ENCODE data around the gene FMOD. TPM values are rescaled to one million over a fixed set of nuclear protein-coding genes. Genes with fewer than 3 reads are reported as not detected.

Gene FMOD
- polyA plus RNA-seq, 3 donors: not detected

DNA sequence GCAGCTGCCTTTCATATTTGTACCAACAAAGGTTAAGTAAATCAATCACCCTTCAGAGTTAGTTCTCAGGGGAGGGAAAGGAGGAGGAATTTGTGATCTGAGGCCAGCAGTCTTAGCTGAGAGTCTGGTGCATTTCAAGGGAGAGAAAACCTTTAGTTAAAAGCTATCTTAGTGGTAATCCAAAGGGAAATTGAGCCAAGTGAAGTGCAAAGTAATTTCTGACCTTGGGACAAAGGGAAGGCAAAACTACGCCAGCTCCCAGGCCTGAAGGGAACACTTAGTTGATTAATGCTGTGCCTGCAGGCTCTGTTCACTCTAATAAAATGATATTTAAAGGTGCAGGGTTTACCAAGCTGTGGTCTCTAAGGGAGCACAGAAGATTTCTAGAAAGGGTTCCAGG, 23.1 kb upstream of the FMOD start:
- no peak for DNase-seq
- TF ChIP-seq, protein P1, sequence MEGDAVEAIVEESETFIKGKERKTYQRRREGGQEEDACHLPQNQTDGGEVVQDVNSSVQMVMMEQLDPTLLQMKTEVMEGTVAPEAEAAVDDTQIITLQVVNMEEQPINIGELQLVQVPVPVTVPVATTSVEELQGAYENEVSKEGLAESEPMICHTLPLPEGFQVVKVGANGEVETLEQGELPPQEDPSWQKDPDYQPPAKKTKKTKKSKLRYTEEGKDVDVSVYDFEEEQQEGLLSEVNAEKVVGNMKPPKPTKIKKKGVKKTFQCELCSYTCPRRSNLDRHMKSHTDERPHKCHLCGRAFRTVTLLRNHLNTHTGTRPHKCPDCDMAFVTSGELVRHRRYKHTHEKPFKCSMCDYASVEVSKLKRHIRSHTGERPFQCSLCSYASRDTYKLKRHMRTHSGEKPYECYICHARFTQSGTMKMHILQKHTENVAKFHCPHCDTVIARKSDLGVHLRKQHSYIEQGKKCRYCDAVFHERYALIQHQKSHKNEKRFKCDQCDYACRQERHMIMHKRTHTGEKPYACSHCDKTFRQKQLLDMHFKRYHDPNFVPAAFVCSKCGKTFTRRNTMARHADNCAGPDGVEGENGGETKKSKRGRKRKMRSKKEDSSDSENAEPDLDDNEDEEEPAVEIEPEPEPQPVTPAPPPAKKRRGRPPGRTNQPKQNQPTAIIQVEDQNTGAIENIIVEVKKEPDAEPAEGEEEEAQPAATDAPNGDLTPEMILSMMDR (IDR thresholded peaks at IDR 0.05): no peak
- Histone ChIP-seq H3K4me3 (replicated peaks in 1 of 3; ENCODE audit: low read depth in 2 of 3, low read length in 3 of 3) (no peak overlapping the region), H4K20me1 (ENCODE audit: insufficient read depth, low read length) (no peaks in the 10 kb centered on the region), H3K9me3 (replicated peaks in 1 of 2; ENCODE audit: control insufficient read depth in 1 of 2, insufficient read depth in 1 of 2, low read length in 2 of 2) (no peaks in the 10 kb centered on the region), H3K79me2 (ENCODE audit: insufficient read depth, low read length) (no peaks in the 10 kb centered on the region), H3K4me1 (ENCODE audit: control insufficient read depth in 1 of 2, insufficient read depth in 2 of 2, low read length in 2 of 2) (peaks cover 16 to 22% of the 10 kb centered on the region in 2 donors), H3K27me3 (ENCODE audit: control insufficient read depth in 2 of 2, insufficient read depth in 2 of 2, low read length in 2 of 2) (no peaks in the 10 kb centered on the region), H3K9ac (ENCODE audit: insufficient read depth, low read length, poor library complexity, severe bottlenecking) (no peak overlapping the region), H3K27ac (ENCODE audit: low read depth in 1 of 2, low read length in 2 of 2) (no peak overlapping the region), H2AFZ (ENCODE audit: insufficient read depth, low read depth, low read length, poor library complexity, severe bottlenecking) (no peak overlapping the region), H3K4me2 (replicated peaks; ENCODE audit: extremely low read depth, low read length, poor library complexity, severe bottlenecking) (no peak overlapping the region), H3K36me3 (replicated peaks in 1 of 2; ENCODE audit: control insufficient read depth in 1 of 2, insufficient read depth in 2 of 2, low read length in 2 of 2) (no peaks in the 10 kb centered on the region)
- H3K36me3 Mint-ChIP-seq: no peaks in the 10 kb centered on the region
- H3K4me3 Mint-ChIP-seq: no peak overlapping the region
- no peak overlapping the region for H3K27ac Mint-ChIP-seq
- peaks cover 31% of the 10 kb centered on the region for H3K4me1 Mint-ChIP-seq
- H3K27me3 Mint-ChIP-seq (ENCODE audit: low read depth in 3 of 3): no peaks in the 10 kb centered on the region
- no CpG with 5 or more reads among the region's 1 CpG for WGBS (ENCODE audit: insufficient coverage)
- intact Hi-C loops (cut with micrococcal nuclease): no loop called here
- H3K9me3 Mint-ChIP-seq: peaks cover 0 to 5% (median 1%) of the 10 kb centered on the region in 7 donors

DNA sequence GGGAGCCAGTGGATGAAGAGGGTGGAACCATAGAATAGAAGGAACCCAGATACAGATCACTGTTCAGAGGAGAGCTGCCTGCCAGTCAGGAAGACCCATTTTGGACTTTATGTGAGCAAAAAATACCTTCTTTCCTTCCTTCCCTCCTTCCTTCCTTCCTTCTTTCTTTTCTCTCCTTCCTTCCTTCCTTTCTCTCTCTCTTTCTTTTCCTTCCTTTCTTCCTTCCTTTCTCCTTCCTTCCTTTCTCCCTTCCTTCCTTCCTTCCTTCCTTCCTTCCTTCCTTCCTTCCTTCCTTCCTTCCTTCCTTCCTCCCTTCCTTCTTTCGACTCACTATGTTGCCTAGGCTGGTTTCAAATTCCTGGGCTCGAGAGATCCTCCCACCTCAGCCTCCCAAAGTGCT, 22.1 kb upstream of the FMOD start:
- H3K27ac ChIP-seq (ENCODE audit: low read depth in 1 of 2, low read length in 2 of 2): no peak overlapping the region
- H2AFZ ChIP-seq (ENCODE audit: insufficient read depth, low read depth, low read length, poor library complexity, severe bottlenecking): no peak overlapping the region
- Mint-ChIP-seq H3K36me3 (no peaks in the 10 kb centered on the region), H3K27me3 (ENCODE audit: low read depth in 3 of 3) (no peaks in the 10 kb centered on the region), H3K9me3 (peaks cover 0 to 5% (median 1%) of the 10 kb centered on the region in 7 donors), H3K27ac (peak overlapping the region in 1 of 7 donors; percentile 42), H3K4me3 (no peak overlapping the region), H3K4me1 (peaks cover 36% of the 10 kb centered on the region)
- peaks cover 23 to 32% of the 10 kb centered on the region in 2 donors for H3K4me1 ChIP-seq (ENCODE audit: control insufficient read depth in 1 of 2, insufficient read depth in 2 of 2, low read length in 2 of 2)
- H3K9me3 ChIP-seq (replicated peaks in 1 of 2; ENCODE audit: control insufficient read depth in 1 of 2, insufficient read depth in 1 of 2, low read length in 2 of 2): no peaks in the 10 kb centered on the region
- intact Hi-C loops (cut with micrococcal nuclease): no loop called here
- H3K79me2 ChIP-seq (ENCODE audit: insufficient read depth, low read length): no peaks in the 10 kb centered on the region
- no peak overlapping the region for H3K4me3 ChIP-seq (replicated peaks in 1 of 3; ENCODE audit: low read depth in 2 of 3, low read length in 3 of 3)
- no peak overlapping the region for H3K9ac ChIP-seq (ENCODE audit: insufficient read depth, low read length, poor library complexity, severe bottlenecking)
- H4K20me1 ChIP-seq (ENCODE audit: insufficient read depth, low read length): no peaks in the 10 kb centered on the region
- H3K36me3 ChIP-seq (replicated peaks in 1 of 2; ENCODE audit: control insufficient read depth in 1 of 2, insufficient read depth in 2 of 2, low read length in 2 of 2): no peaks in the 10 kb centered on the region
- no peak for DNase-seq
- H3K27me3 ChIP-seq (ENCODE audit: control insufficient read depth in 2 of 2, insufficient read depth in 2 of 2, low read length in 2 of 2): no peaks in the 10 kb centered on the region
- TF ChIP-seq, protein P1 (IDR thresholded peaks at IDR 0.05): no peak
- no peak overlapping the region for H3K4me2 ChIP-seq (replicated peaks; ENCODE audit: extremely low read depth, low read length, poor library complexity, severe bottlenecking)
- WGBS (ENCODE audit: insufficient coverage): no CpG with 5 or more reads among the region's 2 CpGs

Data from CD14-positive monocyte (primary cell).